GM21825 (cell line): ENCODE data around the gene PPARG.
"Not testable (repeated sequence)": the region's sequence is repeated elsewhere in the genome, so short reads cannot be mapped to it uniquely, and the experiment has no call there.

Experiments
- ATAC-seq: cut with Tn5 transposase; IDR thresholded peaks from one replicate; pipeline ENCODE4 v1.9.1; 2021; ENCODE audit warnings: mild to moderate bottlenecking, moderate library complexity; ENCODE audit not compliant: unreplicated experiment

Gene PPARG

DNA sequence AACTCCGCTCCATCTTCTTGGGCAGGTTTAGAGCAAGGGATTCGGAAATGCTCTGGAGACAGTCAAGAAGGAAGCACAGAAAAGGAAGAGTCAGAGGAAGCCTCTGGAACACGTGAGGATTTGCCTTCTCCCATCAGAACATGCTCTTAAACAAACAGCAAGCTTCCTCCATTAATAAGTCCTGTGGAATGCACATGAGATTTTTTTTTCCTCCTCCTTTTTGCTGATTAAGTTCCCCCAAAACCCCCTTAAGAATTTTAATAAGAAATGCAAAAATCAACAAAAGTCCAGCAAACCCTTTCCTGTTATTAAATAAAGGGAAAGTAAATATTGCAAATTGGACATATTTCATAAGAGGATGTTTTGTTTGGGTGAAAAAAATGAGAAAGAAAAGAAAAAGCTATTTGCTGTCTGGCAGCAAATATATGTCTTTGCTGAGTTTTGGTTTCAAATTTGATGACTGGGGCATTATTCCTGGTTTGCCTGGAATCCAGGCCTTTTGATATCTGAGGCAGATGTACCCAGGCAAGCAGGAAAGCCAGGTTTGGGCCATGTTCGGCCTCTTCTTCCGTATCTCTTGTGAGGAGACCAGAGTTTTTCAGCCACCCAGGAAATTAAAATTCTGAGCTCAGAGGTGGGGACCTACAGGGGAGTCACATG is 187.5 kb downstream of the PPARG start:
- no peak for ATAC-seq

DNA sequence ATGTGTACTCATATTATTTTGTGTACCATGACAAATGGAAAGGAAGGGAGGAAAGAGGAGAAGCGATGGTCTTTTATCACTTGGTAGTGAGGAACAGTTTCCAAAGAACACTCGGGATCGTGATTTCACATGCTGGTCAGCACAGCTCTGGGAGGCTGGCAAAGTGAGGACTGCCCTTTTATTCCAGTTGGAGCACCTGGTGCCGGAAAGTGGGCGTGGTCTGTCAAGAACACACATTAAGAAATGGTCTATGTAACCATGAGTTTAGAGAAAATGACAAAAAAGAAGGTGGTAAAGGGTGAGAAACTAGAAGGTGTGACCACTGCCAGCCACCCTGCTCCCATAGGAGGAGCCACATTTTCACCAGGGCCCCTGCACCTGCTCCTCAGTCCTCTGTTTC is 188.4 kb downstream of the PPARG start:
- no peak for ATAC-seq

DNA sequence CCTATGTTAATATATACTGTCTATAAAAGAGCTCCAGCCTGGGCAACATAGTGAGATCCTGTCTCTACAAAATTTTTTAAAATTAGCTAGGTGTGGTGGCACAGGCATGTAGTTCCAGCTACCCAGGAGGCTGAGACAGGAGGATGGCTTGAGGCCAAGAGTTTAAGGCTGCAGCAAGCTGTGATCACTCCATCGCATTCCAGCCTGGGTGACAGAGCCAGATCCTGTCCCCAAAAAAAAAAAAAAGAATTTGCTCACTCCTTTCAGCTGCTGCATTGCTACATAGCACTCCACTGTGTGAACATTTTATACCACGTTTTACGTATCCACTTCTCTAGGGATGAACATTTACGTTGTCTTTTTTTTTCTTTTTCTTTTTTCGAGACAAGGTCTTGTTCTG is 189.5 kb downstream of the PPARG start:
- ATAC-seq: no peak

DNA sequence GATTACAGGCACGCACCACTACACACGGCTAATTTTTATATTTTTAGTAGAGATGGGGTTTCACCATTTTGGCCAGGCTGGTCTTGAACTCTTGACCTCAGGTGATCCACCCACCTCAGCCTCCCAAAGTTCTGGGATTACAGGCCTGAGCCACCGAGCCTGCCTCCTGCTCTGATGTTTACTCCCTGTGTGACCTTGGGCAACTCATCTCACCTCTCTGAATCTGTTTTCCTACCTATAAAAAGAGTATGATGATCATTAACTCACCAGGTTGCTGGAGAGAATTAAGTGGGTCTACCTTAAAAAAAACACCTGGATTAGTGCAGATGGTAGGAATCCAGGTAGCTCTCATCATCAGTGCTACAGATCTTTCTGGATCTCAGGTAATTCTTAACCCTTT is 190.3 kb downstream of the PPARG start:
- ATAC-seq: not testable (repeated sequence)

DNA sequence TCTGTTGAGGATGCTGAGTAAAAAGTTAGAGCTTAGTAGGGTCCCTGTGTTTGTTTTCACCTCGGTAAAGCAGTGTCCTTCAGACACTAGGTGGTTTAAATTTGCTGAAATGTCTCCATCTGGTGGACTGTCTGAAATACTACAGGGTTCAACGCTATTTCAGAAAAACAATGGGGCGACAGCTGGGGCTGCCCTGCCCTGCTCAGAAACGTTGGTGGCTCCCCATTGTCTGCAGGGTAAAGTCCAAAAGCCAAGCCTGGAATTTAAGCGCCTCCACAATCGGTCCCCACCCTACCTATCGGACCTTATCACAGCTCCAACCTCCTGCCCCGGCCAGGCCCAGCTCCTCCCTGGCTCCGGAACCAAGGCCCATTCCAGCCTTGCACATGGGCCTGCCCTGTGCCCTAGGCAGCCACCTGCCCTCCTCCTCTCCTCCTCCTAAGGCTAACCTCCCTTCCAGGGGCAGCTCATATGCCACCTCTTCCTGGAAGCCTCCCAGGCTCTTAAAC is 191.1 kb downstream of the PPARG start:
- no peak for ATAC-seq

DNA sequence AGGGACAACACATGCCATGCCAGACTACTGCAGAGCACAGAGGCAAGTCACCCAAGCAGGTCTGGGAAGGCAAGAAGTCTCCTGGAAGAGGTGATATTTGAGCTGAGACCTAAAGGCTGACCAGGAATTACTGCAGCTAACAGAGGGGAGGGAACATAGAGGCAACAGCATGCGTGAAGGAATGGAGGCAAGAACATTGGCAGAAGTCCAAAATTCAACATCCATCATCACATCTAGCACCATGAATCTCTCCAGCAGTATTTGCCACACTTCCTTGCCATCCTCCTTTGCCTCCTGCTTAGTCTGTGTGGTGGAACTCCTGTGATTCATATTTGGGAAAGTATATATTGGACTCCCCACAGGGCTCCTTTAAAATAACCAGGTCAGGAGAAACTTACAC is 194.5 kb downstream of the PPARG start:
- no peak for ATAC-seq

DNA sequence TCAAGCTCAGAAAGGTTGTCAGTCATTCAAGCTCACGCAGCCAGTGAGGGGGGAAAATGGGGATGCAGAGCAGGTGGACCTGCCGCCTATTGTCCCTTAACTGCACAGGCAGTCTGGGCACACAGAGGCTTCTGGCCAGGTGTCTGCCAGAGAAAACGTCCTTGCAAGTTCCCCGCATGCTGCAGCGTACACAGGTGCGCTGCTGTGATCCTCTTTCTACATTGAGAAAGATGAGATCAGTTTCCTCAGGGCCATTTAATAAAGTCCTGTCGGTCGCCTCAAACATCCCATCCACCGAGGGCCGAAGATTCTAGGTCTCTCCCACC is 195.0 kb downstream of the PPARG start:
- no peak for ATAC-seq
